HG02852 (cell line): ENCODE data around the gene MAPT.

Experiments
- ATAC-seq: cut with Tn5 transposase; IDR thresholded peaks from one replicate; pipeline ENCODE4 v1.9.1; 2021; ENCODE audit warnings: mild to moderate bottlenecking, moderate library complexity; ENCODE audit not compliant: unreplicated experiment

MAPT gene

GRCh38 chr17:45968732-45969131, 74.4 kb downstream of the MAPT start:
- no peak for ATAC-seq

GRCh38 chr17:45969726-45970125, 75.4 kb downstream of the MAPT start:
- no peak for ATAC-seq

GRCh38 chr17:45970659-45971058, 76.3 kb downstream of the MAPT start:
- no peak for ATAC-seq

- ATAC-seq = no peak
These were observed 77.4 kb downstream of the MAPT start for GRCh38 chr17:45971698-45972141.

DNA sequence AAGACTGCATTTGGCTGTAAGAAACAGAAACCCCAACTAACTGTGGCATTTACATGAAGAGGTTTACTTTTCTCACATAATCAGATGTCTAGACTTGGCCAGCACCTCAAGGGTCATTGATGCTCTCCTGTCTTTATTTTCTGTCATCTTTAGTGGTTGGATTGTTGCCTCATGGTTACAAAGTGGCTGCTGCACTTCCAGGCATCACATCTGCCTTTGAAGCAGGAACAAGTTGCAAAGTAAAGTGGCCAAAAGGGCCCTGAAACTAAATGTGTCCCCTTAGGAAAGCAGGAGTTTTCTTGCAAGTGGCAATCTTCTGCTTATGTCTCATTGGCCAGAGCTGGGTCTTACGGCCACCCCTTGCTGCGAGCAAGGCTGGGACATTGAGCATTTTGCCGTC, 78.2 kb downstream of the MAPT start:
- ATAC-seq = no peak

DNA sequence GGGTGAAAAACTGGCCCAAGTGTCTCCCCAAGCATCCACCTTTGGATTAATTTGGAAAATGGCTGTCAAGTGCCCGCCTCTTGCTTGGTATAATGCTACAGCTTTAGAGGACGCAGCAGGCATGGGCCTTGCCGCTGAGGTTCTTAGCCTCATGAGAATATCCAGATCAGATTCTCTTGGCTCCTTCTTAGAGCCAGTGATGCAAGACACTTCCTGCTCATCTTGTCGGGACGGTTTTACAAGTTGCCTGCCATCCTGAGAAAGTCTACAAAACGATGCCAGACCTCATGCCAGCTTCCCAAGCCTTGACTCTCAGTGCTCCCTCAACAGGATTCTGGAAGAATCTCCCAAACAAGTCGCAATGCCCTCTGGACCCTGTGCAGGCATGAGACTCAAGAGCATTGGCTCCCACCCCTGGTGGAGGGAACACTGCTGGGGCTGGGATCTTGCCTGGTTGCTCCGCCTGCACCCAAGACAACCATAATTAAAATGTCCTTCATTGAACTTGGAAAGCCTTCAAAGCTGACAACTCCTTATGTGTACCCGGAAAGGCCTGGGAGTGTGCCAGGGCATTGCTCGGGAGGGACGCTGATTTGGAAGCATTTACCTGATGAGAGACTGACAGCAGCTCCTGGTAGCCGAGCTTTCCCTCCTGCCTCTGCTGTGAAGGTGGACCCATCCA, 78.9 kb downstream of the MAPT start:
- no peak for ATAC-seq

- no peak for ATAC-seq
These were observed 79.8 kb downstream of the MAPT start for GRCh38 chr17:45973946-45974859.

DNA sequence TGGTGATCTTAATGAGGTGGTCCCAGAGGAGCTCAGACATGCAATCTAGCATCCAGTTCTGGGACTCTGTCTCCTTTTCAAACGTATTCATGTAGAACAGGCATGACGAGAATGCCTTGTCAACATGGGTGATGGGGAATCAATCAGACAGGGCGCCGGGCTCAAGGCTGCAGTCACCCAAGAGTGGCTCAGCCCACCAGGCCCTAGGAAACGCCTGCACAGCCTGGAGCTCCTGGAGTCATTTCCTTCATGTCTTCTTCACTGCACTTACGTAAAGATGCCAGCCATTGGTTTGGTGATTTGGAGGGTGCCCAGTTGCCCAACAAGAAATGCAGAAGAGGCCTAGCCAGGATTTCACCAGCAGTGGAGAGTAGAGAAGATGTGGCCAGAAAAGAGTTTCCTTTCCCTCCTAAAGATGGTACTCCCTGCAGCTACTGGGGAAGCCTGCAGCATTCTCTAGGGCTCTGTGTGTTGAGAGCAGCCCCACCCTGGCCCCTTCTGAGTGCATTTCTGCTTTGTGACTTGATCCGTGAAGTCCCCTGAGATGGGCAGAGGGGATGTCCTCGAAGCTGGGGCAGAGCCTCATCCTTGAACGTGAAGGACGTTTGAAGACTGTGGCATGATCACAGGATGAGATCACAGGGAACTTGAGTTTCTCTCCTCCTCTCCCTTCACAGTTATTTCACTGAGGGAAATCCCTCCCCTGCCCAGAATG, 80.7 kb downstream of the MAPT start:
- ATAC-seq = no peak

DNA sequence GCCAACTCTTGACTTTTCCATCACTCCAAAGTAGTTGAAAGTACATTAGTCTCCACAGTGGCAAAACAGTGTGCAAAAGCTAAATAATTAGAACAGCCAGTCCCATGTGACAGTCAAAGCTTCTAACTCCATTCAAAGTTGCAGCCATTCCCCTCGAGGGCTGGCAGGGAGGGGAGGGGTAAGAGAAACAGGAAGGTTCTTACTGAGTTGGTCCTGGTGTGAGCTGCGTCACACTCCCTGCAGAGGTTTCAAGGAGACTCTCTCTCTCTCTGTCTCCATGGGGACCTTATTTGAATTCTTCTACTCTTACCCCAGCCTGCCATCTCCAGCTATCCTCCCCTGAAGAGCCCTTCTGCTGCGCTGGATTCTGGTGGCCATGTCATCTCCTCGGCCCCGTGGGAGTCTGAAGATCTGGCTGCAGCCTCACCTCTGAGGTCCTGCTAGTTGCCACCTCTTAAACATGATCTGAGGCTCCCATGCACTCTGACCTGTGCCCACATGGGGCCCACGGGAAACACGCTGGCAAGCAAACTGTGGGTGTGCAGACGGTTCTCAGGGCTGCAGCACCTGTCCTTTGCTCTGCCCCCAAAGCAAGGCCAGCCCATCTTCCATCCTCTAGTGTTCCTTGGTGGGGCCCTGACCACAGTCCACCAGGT, 81.4 kb downstream of the MAPT start:
- ATAC-seq = no peak

- ATAC-seq = no peak
These were observed 82.0 kb downstream of the MAPT start for GRCh38 chr17:45976391-45976754.

DNA sequence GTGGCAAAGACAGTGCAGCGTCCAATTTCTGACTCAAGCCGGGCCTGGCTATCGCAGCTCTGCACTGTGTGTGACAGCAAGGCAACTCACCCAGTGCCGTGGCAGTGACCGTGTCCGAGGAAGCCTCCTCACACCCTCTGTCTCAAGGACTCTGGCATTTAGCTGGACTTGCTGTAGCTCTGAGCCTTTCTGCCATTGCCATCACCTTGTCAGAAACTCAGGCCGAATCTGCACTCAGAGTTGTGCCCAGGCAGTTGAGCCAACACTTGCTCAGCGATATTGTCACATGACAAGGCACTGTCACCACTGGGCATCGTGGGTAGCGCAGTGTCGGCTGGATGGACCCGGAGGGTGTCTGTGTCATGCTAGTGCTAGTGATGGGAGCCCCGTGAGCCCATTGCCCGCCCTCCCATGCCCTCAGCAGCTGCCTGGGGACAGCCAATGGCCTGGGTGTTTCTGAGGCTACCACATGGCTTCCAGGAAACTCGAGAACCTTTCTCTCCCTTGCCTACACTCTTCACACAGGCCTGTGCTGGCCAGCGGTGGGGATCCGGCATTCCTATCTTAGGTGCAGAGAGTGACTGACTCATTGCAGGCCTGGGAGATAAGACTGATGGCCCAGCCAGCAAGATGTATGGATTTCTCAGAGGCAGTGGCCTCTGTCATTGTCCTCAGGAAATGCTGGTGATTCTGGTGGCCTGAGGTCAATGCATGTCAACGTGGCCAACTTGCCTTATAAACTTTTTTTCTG, 82.6 kb downstream of the MAPT start:
- no peak for ATAC-seq

- ATAC-seq = no peak
These were observed 83.1 kb downstream of the MAPT start for GRCh38 chr17:45977506-45977824.

DNA sequence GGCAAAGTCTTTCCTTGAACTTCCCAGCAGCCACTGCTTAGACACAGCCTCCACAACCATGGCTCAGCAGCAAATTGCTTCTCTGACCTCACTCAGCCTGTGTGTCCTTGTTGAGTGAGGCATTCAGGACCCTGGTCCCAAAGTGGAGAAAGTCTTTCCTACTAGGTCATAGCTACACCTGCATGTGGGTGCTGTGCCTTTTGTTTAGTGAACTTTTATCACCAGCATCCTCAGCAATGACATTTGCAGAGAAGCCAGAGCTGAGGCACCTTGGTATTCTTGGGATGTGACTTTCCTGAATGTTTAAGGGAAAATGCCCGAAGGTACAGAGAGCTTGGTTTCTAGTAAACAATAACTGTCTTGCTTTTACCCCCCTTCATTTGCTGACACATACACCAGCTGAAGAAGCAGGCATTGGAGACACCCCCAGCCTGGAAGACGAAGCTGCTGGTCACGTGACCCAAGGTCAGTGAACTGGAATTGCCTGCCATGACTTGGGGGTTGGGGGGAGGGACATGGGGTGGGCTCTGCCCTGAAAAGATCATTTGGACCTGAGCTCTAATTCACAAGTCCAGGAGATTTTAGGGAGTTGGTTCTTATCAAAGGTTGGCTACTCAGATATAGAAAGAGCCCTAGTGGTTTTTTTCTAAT, 83.7 kb downstream of the MAPT start:
- no peak for ATAC-seq

DNA sequence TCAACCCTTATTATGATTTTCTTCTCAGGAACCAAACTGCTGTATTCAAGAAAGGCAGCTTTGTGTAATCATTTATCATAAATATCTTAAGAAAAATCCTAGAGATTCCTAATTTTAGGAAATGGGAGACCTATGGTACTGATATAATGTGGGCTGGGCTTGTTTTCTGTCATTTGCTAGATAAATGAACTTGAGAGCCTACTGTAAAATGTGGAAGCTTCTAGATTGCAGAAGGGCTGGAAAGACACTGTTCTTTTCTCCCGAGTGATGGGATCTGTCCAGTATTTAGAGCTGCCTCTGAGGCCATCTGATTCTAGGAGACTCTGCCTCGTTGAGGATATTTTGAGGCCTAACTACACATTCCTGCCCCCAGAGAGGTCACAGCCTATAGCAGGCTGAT, 84.8 kb downstream of the MAPT start:
- no peak for ATAC-seq

DNA sequence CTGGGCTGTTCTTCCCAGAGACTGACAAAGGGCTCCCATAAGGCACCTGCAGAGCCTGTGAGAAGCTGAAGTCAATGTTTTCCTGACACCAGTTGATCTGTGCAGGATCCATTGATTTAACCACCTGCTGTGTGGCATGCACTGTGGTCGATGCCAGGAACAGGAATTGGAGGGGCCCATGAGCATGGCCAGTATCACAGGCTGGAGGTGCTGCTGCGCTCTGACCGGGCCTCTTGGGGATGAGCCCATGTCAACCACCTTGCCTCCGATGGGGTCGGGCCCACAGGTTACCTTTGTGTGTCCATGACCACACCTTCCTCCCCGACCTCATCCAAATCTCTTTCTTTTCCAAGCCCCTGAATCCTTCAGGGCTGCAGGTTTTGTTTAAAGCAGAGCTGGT, 86.5 kb downstream of the MAPT start:
- no peak for ATAC-seq

- no peak for ATAC-seq
These were observed 87.0 kb downstream of the MAPT start for GRCh38 chr17:45981306-45981705.

DNA sequence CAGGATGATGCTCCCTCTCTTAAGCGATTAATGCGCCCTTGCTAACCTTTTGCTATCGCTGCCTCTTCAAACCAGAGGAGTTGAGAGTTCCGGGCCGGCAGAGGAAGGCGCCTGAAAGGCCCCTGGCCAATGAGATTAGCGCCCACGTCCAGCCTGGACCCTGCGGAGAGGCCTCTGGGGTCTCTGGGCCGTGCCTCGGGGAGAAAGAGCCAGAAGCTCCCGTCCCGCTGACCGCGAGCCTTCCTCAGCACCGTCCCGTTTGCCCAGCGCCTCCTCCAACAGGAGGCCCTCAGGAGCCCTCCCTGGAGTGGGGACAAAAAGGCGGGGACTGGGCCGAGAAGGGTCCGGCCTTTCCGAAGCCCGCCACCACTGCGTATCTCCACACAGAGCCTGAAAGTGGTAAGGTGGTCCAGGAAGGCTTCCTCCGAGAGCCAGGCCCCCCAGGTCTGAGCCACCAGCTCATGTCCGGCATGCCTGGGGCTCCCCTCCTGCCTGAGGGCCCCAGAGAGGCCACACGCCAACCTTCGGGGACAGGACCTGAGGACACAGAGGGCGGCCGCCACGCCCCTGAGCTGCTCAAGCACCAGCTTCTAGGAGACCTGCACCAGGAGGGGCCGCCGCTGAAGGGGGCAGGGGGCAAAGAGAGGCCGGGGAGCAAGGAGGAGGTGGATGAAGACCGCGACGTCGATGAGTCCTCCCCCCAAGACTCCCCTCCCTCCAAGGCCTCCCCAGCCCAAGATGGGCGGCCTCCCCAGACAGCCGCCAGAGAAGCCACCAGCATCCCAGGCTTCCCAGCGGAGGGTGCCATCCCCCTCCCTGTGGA, 88.6 kb downstream of the MAPT start:
- ATAC-seq = no peak

GRCh38 chr17:45983614-45984310, 89.4 kb downstream of the MAPT start:
- ATAC-seq = no peak

- no peak for ATAC-seq
These were observed 90.0 kb downstream of the MAPT start for GRCh38 chr17:45984368-45984767.
